ENCODE results near the gene C17orf114.

C17orf114 gene

DNA sequence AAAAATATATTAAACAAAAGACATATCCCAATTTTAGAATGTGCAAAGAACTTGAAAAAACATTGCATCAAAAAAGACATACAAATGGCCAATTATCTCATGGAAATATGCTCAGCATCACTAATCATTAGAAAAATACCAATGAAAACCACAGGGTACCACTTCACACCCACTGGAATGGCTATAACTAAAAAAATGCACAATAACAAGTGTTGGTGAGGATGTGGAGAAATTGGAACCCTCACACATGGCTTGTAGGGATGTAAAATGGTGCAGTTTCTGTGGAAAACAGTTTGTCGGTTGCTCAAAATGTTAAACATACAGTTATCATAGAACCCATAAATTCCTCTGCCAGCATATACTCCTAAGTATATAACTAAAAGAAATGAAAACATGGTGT lies 7.0 kb downstream of the C17orf114 start:
- no peaks in the 10 kb centered on the region for H3K9me3 ChIP-seq
- no peak for ATAC-seq
- WGBS (ENCODE audit: missing lambda C conversion rate), result 93% methylated on average over 1 of the region's 1 CpG
- peak overlapping the region; percentile 84 to 89 for H3K27ac ChIP-seq
- peaks cover 14% of the 10 kb centered on the region for H3K4me1 ChIP-seq
- no peak for FAIRE-seq
- peak overlapping the region; percentile 92 for H3K4me3 ChIP-seq
- TF ChIP-seq RNF2 (IDR thresholded peaks at IDR 0.05; ENCODE audit: borderline replicate concordance, low read depth) (no peak), KDM1A (IDR thresholded peaks at IDR 0.05; ENCODE audit: low read depth) (no peak), CBX2 (IDR thresholded peaks at IDR 0.05; ENCODE audit: borderline replicate concordance, low read depth) (no peak), CHD4 (IDR thresholded peaks at IDR 0.05; ENCODE audit: borderline replicate concordance) (no peak), HOXA7 (CRISPR knock-in tag; IDR thresholded peaks at IDR 0.05) (no peak), MAFK (IDR thresholded peaks at IDR 0.05; ENCODE audit: partially characterized antibody) (no peak), JUNB (IDR thresholded peaks at IDR 0.05) (no peak), EHF (CRISPR knock-in tag; IDR thresholded peaks at IDR 0.05) (no peak), ZC3H11A (IDR thresholded peaks at IDR 0.05) (no peak), GATA3 (IDR thresholded peaks at IDR 0.05; ENCODE audit: borderline replicate concordance) (no peak), HOXB13 (CRISPR knock-in tag; IDR thresholded peaks at IDR 0.05; ENCODE audit: low read depth) (no peak)
- TF ChIP-seq, protein P1, sequence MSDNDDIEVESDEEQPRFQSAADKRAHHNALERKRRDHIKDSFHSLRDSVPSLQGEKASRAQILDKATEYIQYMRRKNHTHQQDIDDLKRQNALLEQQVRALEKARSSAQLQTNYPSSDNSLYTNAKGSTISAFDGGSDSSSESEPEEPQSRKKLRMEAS (IDR thresholded peaks at IDR 0.05), result no peak
- TF ChIP-seq, protein P2, sequence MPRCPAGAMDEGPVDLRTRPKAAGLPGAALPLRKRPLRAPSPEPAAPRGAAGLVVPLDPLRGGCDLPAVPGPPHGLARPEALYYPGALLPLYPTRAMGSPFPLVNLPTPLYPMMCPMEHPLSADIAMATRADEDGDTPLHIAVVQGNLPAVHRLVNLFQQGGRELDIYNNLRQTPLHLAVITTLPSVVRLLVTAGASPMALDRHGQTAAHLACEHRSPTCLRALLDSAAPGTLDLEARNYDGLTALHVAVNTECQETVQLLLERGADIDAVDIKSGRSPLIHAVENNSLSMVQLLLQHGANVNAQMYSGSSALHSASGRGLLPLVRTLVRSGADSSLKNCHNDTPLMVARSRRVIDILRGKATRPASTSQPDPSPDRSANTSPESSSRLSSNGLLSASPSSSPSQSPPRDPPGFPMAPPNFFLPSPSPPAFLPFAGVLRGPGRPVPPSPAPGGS (IDR thresholded peaks at IDR 0.05), result no peak
- TF ChIP-seq, protein P3, sequence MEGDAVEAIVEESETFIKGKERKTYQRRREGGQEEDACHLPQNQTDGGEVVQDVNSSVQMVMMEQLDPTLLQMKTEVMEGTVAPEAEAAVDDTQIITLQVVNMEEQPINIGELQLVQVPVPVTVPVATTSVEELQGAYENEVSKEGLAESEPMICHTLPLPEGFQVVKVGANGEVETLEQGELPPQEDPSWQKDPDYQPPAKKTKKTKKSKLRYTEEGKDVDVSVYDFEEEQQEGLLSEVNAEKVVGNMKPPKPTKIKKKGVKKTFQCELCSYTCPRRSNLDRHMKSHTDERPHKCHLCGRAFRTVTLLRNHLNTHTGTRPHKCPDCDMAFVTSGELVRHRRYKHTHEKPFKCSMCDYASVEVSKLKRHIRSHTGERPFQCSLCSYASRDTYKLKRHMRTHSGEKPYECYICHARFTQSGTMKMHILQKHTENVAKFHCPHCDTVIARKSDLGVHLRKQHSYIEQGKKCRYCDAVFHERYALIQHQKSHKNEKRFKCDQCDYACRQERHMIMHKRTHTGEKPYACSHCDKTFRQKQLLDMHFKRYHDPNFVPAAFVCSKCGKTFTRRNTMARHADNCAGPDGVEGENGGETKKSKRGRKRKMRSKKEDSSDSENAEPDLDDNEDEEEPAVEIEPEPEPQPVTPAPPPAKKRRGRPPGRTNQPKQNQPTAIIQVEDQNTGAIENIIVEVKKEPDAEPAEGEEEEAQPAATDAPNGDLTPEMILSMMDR (IDR thresholded peaks at IDR 0.05), result no peak
- TF ChIP-seq, protein P4, sequence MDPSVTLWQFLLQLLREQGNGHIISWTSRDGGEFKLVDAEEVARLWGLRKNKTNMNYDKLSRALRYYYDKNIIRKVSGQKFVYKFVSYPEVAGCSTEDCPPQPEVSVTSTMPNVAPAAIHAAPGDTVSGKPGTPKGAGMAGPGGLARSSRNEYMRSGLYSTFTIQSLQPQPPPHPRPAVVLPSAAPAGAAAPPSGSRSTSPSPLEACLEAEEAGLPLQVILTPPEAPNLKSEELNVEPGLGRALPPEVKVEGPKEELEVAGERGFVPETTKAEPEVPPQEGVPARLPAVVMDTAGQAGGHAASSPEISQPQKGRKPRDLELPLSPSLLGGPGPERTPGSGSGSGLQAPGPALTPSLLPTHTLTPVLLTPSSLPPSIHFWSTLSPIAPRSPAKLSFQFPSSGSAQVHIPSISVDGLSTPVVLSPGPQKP (IDR thresholded peaks at IDR 0.05; ENCODE audit: low read depth, low read length), result no peak
- no peak for DNase-seq (ENCODE audit: low read depth in 1 of 2, low spot score in 1 of 2)
- ChIA-PET POLR2A (no interaction called here), CTCF (no interaction called here)
- peak overlapping the region; percentile 75 for H3K4me2 ChIP-seq

DNA sequence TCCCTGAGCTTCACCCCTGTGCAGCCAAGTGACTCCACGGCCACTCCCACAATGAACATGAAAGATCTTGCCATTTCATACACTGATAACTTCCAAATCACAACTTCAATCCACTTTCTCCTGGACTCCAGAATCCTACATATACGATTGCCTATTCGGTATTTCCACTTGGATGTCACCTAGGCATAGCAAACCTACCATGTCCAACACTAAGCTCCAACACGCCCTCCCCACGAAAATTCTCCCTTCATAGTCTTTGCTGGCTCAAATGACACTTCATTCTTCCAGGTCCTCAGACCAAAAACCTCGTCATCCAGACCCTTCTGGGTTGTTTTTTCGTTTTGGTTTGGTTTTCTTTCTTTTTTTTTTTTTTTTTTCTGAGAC lies 11.4 kb downstream of the C17orf114 start:
- CTCF ChIA-PET, result interaction anchor here (0.7 to 9.4 kb wide), 50 partner anchors 9 to 370 kb away, joined by 3 to 271 read pairs (median 9); partner anchors contain the start of genes ARRB2, C17orf114, CHRNE and CXCL16
- peak in 1 of 2 experiments; percentile 0; a peak in 1 of 6 replicates for ATAC-seq
- DNase-seq (ENCODE audit: low read depth in 1 of 2, low spot score in 1 of 2), result no peak
- Histone ChIP-seq H3K4me1 (peaks cover 27% of the 10 kb centered on the region), H3K4me3 (peak overlapping the region; percentile 62), H3K27ac (peak overlapping the region; percentile 91 to 98), H3K4me2 (peak overlapping the region; percentile 97), H3K9me3 (no peaks in the 10 kb centered on the region)
- no peak for TF ChIP-seq HOXB5 (CRISPR knock-in tag; IDR thresholded peaks at IDR 0.05)
- TF ChIP-seq NPAS2 (CRISPR knock-in tag; IDR thresholded peaks at IDR 0.05; ENCODE audit: borderline replicate concordance), result no peak
- TF ChIP-seq NFE2L2 (conservative IDR thresholded peaks at IDR 0.05; ENCODE audit: low read length), result no peak
- TF ChIP-seq HEYL (CRISPR knock-in tag; IDR thresholded peaks at IDR 0.05), result no peak
- TF ChIP-seq SMC3 (IDR thresholded peaks at IDR 0.05), result no peak
- TF ChIP-seq FOSL2 (IDR thresholded peaks at IDR 0.05), result no peak
- TF ChIP-seq FOSL2 (CRISPR knock-in tag; IDR thresholded peaks at IDR 0.05), result no peak
- TF ChIP-seq, protein P5, sequence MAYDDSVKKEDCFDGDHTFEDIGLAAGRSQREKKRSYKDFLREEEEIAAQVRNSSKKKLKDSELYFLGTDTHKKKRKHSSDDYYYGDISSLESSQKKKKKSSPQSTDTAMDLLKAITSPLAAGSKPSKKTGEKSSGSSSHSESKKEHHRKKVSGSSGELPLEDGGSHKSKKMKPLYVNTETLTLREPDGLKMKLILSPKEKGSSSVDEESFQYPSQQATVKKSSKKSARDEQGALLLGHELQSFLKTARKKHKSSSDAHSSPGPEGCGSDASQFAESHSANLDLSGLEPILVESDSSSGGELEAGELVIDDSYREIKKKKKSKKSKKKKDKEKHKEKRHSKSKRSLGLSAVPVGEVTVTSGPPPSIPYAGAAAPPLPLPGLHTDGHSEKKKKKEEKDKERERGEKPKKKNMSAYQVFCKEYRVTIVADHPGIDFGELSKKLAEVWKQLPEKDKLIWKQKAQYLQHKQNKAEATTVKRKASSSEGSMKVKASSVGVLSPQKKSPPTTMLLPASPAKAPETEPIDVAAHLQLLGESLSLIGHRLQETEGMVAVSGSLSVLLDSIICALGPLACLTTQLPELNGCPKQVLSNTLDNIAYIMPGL (CRISPR knock-in tag; IDR thresholded peaks at IDR 0.05; ENCODE audit: borderline replicate concordance), result no peak
- TF ChIP-seq ZFP36 (IDR thresholded peaks at IDR 0.05; ENCODE audit: borderline replicate concordance, partially characterized antibody), result no peak
- TF ChIP-seq, protein P2 (IDR thresholded peaks at IDR 0.05), result no peak
- TF ChIP-seq HOXB13 (CRISPR knock-in tag; IDR thresholded peaks at IDR 0.05; ENCODE audit: low read depth), result no peak
- no peak for TF ChIP-seq NR3C1 (IDR thresholded peaks at IDR 0.05)
- no peak for FAIRE-seq
- 40% methylated on average over 7 of the region's 7 CpGs for WGBS (ENCODE audit: missing lambda C conversion rate)
- POLR2A ChIA-PET, result interaction anchor here (0.7 to 2.3 kb wide), 23 partner anchors 11 to 197 kb away, joined by 3 to 25 read pairs (median 6); partner anchors contain the start of genes ARRB2, CAMTA2, CXCL16 and MED11

Data from A549 (cell line).